HG02943 (cell line): Measurements from ENCODE around the gene GNL1.
"Not testable (repeated sequence)": the region's sequence is repeated elsewhere in the genome, so short reads cannot be mapped to it uniquely, and the experiment has no call there.

ENCODE experiments used
- ATAC-seq: cut with Tn5 transposase; IDR thresholded peaks from one replicate; pipeline ENCODE4 v1.9.1; 2021; ENCODE audit warnings: mild to moderate bottlenecking, low read depth, moderate library complexity; ENCODE audit not compliant: unreplicated experiment

The GNL1 gene

GRCh38 chr6:30500421-30501355 is 55.6 kb downstream of the GNL1 start:
- no peak for ATAC-seq

- not testable (repeated sequence) for ATAC-seq
Observed at GRCh38 chr6:30498705-30499104, 57.6 kb downstream of the GNL1 start.

- no peak for ATAC-seq
Observed at GRCh38 chr6:30497714-30498113, 58.6 kb downstream of the GNL1 start.

- ATAC-seq = not testable (repeated sequence)
Observed at GRCh38 chr6:30497261-30497599, 59.1 kb downstream of the GNL1 start.

- ATAC-seq = no peak
Observed at GRCh38 chr6:30495993-30496392, 60.3 kb downstream of the GNL1 start.

GRCh38 chr6:30495060-30495459 is 61.2 kb downstream of the GNL1 start:
- ATAC-seq = not testable (repeated sequence)

GRCh38 chr6:30494291-30494861 is 61.9 kb downstream of the GNL1 start:
- ATAC-seq = no peak

- ATAC-seq = no peak
Observed at GRCh38 chr6:30493643-30494250, 62.5 kb downstream of the GNL1 start.

GRCh38 chr6:30491991-30492952 is 64.0 kb downstream of the GNL1 start:
- ATAC-seq = no peak
